T follicular helper cell (primary cell): ENCODE measurements around the gene FAM217B.

Source experiments
- DNase-seq: peaks from one replicate; pipeline ENCODE4 v3.0.0-alpha.2; 2020; ENCODE audit warnings: low read depth

FAM217B gene

GRCh38 chr20:59976156-59976782, 36.1 kb downstream of the FAM217B start:
- no peak for DNase-seq

GRCh38 chr20:59977086-59977485, 36.9 kb downstream of the FAM217B start:
- no peak for DNase-seq

- no peak for DNase-seq
Measured at GRCh38 chr20:59983076-59983475, 42.9 kb downstream of the FAM217B start.

GRCh38 chr20:59984541-59984940, 44.4 kb downstream of the FAM217B start:
- no peak for DNase-seq

GRCh38 chr20:59985164-59985563, 45.0 kb downstream of the FAM217B start:
- DNase-seq: no peak

GRCh38 chr20:59985864-59986263, 45.7 kb downstream of the FAM217B start:
- no peak for DNase-seq

GRCh38 chr20:59987135-59987534, 46.9 kb downstream of the FAM217B start:
- DNase-seq: no peak

- no peak for DNase-seq
Measured at GRCh38 chr20:59988141-59988540, 48.0 kb downstream of the FAM217B start.

- no peak for DNase-seq
Measured at GRCh38 chr20:59992526-59993084, 52.4 kb downstream of the FAM217B start.

GRCh38 chr20:59993736-59994430, 53.7 kb downstream of the FAM217B start:
- DNase-seq: no peak

GRCh38 chr20:59994697-59995122, 54.5 kb downstream of the FAM217B start:
- no peak for DNase-seq

- DNase-seq: no peak
Measured at GRCh38 chr20:59996108-59996507, 55.9 kb downstream of the FAM217B start.

- DNase-seq: no peak
Measured at GRCh38 chr20:59997896-59998295, 57.7 kb downstream of the FAM217B start.
